ENCODE measurements around the gene DRD2.

DRD2 gene

GRCh38 chr11:113386866-113387265 lies 88.3 kb downstream of the DRD2 start:
- no peak overlapping the region for H3K27ac ChIP-seq (ENCODE audit: low read length)

GRCh38 chr11:113385749-113386148 lies 89.4 kb downstream of the DRD2 start:
- Histone ChIP-seq H3K4me2 (ENCODE audit: low read depth, low read length) (no peak overlapping the region), H2AFZ (ENCODE audit: low read length) (no peak overlapping the region)
- no peak for DNase-seq

More at GRCh38 chr11:113386866-113387265, 88.3 kb downstream of the DRD2 start:
- no peak for TF ChIP-seq EZH2 (optimal IDR thresholded peaks at IDR 0.05; ENCODE audit: low read depth, low read length)
- TF ChIP-seq, protein P1, sequence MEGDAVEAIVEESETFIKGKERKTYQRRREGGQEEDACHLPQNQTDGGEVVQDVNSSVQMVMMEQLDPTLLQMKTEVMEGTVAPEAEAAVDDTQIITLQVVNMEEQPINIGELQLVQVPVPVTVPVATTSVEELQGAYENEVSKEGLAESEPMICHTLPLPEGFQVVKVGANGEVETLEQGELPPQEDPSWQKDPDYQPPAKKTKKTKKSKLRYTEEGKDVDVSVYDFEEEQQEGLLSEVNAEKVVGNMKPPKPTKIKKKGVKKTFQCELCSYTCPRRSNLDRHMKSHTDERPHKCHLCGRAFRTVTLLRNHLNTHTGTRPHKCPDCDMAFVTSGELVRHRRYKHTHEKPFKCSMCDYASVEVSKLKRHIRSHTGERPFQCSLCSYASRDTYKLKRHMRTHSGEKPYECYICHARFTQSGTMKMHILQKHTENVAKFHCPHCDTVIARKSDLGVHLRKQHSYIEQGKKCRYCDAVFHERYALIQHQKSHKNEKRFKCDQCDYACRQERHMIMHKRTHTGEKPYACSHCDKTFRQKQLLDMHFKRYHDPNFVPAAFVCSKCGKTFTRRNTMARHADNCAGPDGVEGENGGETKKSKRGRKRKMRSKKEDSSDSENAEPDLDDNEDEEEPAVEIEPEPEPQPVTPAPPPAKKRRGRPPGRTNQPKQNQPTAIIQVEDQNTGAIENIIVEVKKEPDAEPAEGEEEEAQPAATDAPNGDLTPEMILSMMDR (IDR thresholded peaks at IDR 0.05; ENCODE audit: low read length), result no peak
- TF ChIP-seq EZH2phosphoT487 (IDR thresholded peaks at IDR 0.05; ENCODE audit: low read length), result no peak
- H2AFZ ChIP-seq (ENCODE audit: low read length), result no peak overlapping the region
- H3F3A ChIP-seq (ENCODE audit: insufficient read depth, low read length), result peaks cover 7% of the 10 kb centered on the region; the same call in 1 of the 2 replicates
- no peaks in the 10 kb centered on the region for H4K20me1 ChIP-seq (ENCODE audit: insufficient read depth, low read length)
- no peaks in the 10 kb centered on the region for H3K9me3 ChIP-seq (replicated peaks; ENCODE audit: insufficient read depth, low read length)
- no peak for DNase-seq
- no peaks in the 10 kb centered on the region for H3K36me3 ChIP-seq (replicated peaks; ENCODE audit: insufficient read depth, low read length)
- no peaks in the 10 kb centered on the region for H3K9me2 ChIP-seq (replicated peaks; ENCODE audit: insufficient read depth, low read length)
- H3K27me3 ChIP-seq (replicated peaks; ENCODE audit: insufficient read depth, low read length), result no peaks in the 10 kb centered on the region
- H3K79me2 ChIP-seq (ENCODE audit: low read length), result no peaks in the 10 kb centered on the region
- no peak overlapping the region for H3K4me2 ChIP-seq (ENCODE audit: low read depth, low read length)
- H3K4me1 ChIP-seq (ENCODE audit: low read length), result peaks cover 10% of the 10 kb centered on the region
- H3K4me3 ChIP-seq (ENCODE audit: low read length), result no peak overlapping the region
- no peak overlapping the region for H3K9ac ChIP-seq (ENCODE audit: low read length)

DNA sequence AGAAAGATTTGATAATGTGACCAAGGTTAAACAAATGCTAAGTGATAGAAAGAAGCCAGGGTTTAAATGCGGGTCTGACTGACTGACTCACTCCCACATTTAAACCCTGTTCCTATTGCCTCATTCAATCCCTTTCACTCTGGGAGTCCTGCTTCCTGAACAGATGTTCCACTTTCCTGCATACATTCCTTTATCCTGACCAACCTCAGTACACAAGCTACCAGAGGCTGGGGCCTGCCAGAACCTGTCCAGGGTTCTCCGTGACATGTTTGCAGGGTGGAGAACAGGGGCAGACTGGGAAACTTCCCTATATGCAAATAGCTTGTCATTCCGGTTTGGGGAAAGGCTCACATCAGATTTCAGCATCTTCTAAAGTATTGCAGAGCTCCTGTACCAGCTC lies 90.6 kb downstream of the DRD2 start:
- Histone ChIP-seq H3K4me3 (ENCODE audit: low read length) (no peak overlapping the region), H3F3A (ENCODE audit: insufficient read depth, low read length) (no peaks in the 10 kb centered on the region), H3K9ac (ENCODE audit: low read length) (no peak overlapping the region), H3K79me2 (ENCODE audit: low read length) (no peaks in the 10 kb centered on the region), H3K4me1 (ENCODE audit: low read length) (no peaks in the 10 kb centered on the region), H3K27me3 (replicated peaks; ENCODE audit: insufficient read depth, low read length) (no peaks in the 10 kb centered on the region), H3K9me3 (replicated peaks; ENCODE audit: insufficient read depth, low read length) (no peaks in the 10 kb centered on the region), H2AFZ (ENCODE audit: low read length) (no peak overlapping the region), H4K20me1 (ENCODE audit: insufficient read depth, low read length) (no peaks in the 10 kb centered on the region), H3K9me2 (replicated peaks; ENCODE audit: insufficient read depth, low read length) (no peaks in the 10 kb centered on the region), H3K4me2 (ENCODE audit: low read depth, low read length) (no peak overlapping the region), H3K27ac (ENCODE audit: low read length) (no peak overlapping the region), H3K36me3 (replicated peaks; ENCODE audit: insufficient read depth, low read length) (no peaks in the 10 kb centered on the region)
- TF ChIP-seq, protein P1 (IDR thresholded peaks at IDR 0.05; ENCODE audit: low read length), result no peak
- TF ChIP-seq EZH2 (optimal IDR thresholded peaks at IDR 0.05; ENCODE audit: low read depth, low read length), result no peak
- TF ChIP-seq EZH2phosphoT487 (IDR thresholded peaks at IDR 0.05; ENCODE audit: low read length), result no peak
- DNase-seq, result no peak

More at GRCh38 chr11:113385749-113386148, 89.4 kb downstream of the DRD2 start:
- Histone ChIP-seq H3K27ac (ENCODE audit: low read length) (no peak overlapping the region), H3K9me3 (replicated peaks; ENCODE audit: insufficient read depth, low read length) (no peaks in the 10 kb centered on the region), H4K20me1 (ENCODE audit: insufficient read depth, low read length) (no peaks in the 10 kb centered on the region), H3K36me3 (replicated peaks; ENCODE audit: insufficient read depth, low read length) (no peaks in the 10 kb centered on the region), H3K79me2 (ENCODE audit: low read length) (no peaks in the 10 kb centered on the region), H3K9ac (ENCODE audit: low read length) (no peak overlapping the region), H3K4me1 (ENCODE audit: low read length) (no peaks in the 10 kb centered on the region), H3K27me3 (replicated peaks; ENCODE audit: insufficient read depth, low read length) (no peaks in the 10 kb centered on the region), H3K9me2 (replicated peaks; ENCODE audit: insufficient read depth, low read length) (no peaks in the 10 kb centered on the region), H3F3A (ENCODE audit: insufficient read depth, low read length) (no peaks in the 10 kb centered on the region), H3K4me3 (ENCODE audit: low read length) (no peak overlapping the region)
- TF ChIP-seq EZH2phosphoT487 (IDR thresholded peaks at IDR 0.05; ENCODE audit: low read length) (no peak), EZH2 (optimal IDR thresholded peaks at IDR 0.05; ENCODE audit: low read depth, low read length) (no peak)
- TF ChIP-seq, protein P1 (IDR thresholded peaks at IDR 0.05; ENCODE audit: low read length), result no peak

All from MM.1S (cell line).